HG03439 (cell line): Measurements from ENCODE around the gene PHC1.
"Not testable (repeated sequence)": the region's sequence is repeated elsewhere in the genome, so short reads cannot be mapped to it uniquely, and the experiment has no call there.

Experiments
- ATAC-seq: cut with Tn5 transposase; IDR thresholded peaks from one replicate; pipeline ENCODE4 v1.9.1; 2021; ENCODE audit warnings: mild to moderate bottlenecking, moderate library complexity; ENCODE audit not compliant: unreplicated experiment

Gene PHC1

GRCh38 chr12:8914033-8914715 is at the start of gene PHC1:
PHC1 (plus strand) TSS chr12:8914509; CDS start chr12:8917678, 3,169 bp downstream.
- ATAC-seq = peak; percentile 71

- no peak for ATAC-seq
Measured at GRCh38 chr12:8866429-8866828, 47.9 kb upstream of the PHC1 start.

- ATAC-seq = no peak
Measured at GRCh38 chr12:8867009-8867408, 47.3 kb upstream of the PHC1 start.

- no peak for ATAC-seq
Measured at GRCh38 chr12:8867786-8868185, 46.5 kb upstream of the PHC1 start.

- no peak for ATAC-seq
Measured at GRCh38 chr12:8870586-8870985, 43.7 kb upstream of the PHC1 start.

GRCh38 chr12:8871068-8871467 is 43.2 kb upstream of the PHC1 start:
- ATAC-seq = no peak

GRCh38 chr12:8876887-8877286 is 37.4 kb upstream of the PHC1 start:
- no peak for ATAC-seq

GRCh38 chr12:8886502-8887284 is 27.6 kb upstream of the PHC1 start:
- no peak for ATAC-seq

GRCh38 chr12:8887285-8887715 is 27.0 kb upstream of the PHC1 start:
- no peak for ATAC-seq

- ATAC-seq = peak; percentile 59
Measured at GRCh38 chr12:8890313-8891085, 23.8 kb upstream of the PHC1 start.

GRCh38 chr12:8891976-8892375 is 22.3 kb upstream of the PHC1 start:
- no peak for ATAC-seq

- ATAC-seq = no peak
Measured at GRCh38 chr12:8894378-8894777, 19.9 kb upstream of the PHC1 start.

- ATAC-seq = no peak
Measured at GRCh38 chr12:8894986-8895385, 19.3 kb upstream of the PHC1 start.

GRCh38 chr12:8897081-8897480 is 17.2 kb upstream of the PHC1 start:
- ATAC-seq = no peak

GRCh38 chr12:8899830-8900229 is 14.5 kb upstream of the PHC1 start:
- no peak for ATAC-seq

GRCh38 chr12:8902703-8903102 is 11.6 kb upstream of the PHC1 start:
- not testable (repeated sequence) for ATAC-seq

GRCh38 chr12:8903646-8904045 is 10.7 kb upstream of the PHC1 start:
- no peak for ATAC-seq

- ATAC-seq = no peak
Measured at GRCh38 chr12:8904665-8905064, 9.6 kb upstream of the PHC1 start.

- no peak for ATAC-seq
Measured at GRCh38 chr12:8905546-8905945, 8.8 kb upstream of the PHC1 start.

- no peak for ATAC-seq
Measured at GRCh38 chr12:8906266-8907180, 7.8 kb upstream of the PHC1 start.

GRCh38 chr12:8907513-8907912 is 6.8 kb upstream of the PHC1 start:
- ATAC-seq = no peak
